ENCODE data around the gene FAM131C.
"Not testable (repeated sequence)": the region's sequence is repeated elsewhere in the genome, so short reads cannot be mapped to it uniquely, and the experiment has no call there.

Gene FAM131C

DNA sequence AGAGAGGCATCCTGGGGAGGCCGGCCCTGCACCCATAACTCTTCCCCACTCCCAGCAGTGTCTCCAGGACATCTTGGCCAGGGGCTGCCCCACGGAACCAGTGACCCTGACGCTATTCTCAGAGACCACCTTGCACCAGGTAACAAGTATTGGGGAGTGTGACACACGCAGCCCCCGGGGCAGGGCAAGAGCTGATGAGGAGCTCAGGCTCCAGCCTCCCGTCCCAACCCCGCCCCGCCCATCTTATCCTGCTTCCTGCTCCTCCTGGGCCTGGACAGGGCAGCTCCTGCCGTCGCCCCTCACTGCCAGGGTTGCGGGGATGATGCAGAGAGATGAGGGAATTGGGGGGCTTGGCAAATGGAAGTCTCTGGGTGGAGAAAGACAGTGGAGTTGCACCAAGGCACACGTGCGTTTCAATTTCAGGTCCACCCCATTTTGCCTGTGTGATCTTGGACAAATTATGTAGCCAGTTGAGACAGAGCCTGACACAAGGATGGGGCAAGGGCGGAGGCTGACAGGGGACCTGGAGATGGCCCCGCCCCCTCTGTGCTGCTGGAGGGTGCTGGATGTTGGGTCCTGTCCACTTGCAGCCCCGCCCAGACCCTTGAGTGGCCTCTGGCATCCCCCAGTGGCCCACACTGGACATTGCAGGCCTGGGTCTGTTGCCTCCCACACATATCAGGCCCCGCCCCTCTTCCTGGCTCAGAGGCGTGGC is 40.9 kb downstream of the FAM131C start:
- DNase-seq: peak; percentile 42

DNA sequence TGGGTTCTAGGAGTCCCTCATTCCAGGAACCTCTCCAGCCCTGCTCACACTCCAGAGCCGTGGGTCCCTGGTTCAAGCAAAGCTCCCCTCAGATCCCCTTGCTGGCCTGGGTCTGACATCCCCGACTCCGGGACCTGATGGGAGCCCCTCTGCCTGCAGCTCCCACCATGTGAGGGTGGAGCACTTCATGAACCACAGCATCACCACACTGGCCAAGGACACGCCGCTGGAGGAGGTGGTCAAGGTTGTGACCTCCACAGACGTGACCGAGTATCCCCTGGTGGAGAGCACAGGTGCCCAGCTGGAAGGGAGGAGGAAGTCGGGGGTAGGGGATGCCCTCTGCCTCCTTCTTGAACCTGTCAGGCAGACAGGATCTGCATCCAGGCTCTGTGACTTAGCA is 41.9 kb downstream of the FAM131C start:
- DNase-seq: no peak

DNA sequence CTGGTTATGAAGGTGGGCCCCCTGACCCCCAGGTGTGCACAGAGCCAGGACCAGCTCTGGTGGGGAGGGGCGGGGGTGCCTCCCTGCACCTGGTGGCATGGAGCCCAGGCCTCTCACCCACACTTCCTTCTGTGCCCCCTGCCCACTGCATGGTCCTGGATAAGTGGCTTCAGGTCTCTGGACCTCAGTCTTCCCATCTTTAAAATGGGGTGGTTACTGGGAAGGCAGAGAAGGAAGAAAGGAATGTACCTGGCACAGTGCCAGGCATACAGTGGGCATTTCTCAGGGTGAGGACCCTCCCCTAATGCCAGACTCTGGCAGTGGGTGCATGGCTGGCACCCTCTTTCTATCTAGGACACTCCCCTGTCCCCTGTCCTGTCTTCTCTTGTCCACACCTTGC is 44.2 kb downstream of the FAM131C start:
- no peak for DNase-seq

DNA sequence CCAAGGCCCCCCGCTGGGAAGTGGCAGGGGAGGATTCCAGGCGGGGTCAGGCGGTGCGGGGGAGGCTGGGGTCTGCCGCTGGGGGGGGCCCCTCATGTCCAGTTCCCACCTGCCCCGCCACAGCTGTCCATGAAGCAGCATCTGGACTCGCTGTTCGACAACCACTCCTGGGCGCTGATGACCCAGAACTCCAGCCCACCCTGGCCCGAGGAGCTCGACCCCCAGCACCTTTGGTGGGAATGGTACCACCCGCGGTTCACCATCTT is 44.5 kb downstream of the FAM131C start:
- DNase-seq: not testable (repeated sequence)

DNA sequence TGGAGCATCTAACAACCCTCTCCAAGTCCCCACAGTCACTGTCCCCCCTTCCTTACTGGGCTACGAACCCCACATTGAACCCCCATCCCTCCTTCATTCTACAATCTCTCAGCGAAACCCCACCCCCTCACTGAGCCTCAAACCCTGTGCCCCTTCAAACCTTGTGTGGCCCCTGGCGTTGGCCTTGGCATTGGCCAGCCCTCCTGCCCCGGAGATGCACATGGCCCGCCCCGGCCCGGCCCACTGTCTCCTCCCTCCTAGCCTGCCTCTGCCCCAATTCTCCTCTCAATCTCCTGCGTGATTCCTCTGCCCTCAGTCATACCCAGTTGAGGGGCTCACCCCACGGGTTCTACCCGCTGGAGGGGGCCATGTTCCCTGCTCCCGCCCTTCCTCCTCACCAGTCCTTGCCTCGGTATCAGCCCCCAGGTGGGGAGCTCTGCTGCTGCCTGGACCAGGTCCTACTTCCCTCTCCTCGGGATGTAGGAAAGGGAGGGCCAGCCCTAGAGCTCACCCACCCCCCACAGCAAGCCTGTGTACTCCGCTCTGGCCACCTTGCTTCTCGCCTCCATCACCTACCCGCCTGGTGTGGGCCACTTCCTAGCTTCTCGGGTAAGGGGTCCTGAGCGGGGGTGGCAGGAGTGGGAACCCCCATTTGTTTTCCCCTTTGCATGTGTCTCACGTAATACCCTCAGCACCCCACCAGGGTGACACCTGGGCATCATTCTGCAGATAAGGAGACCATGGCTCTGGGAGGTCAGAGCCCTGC is 45.0 kb downstream of the FAM131C start:
- no peak for DNase-seq

DNA sequence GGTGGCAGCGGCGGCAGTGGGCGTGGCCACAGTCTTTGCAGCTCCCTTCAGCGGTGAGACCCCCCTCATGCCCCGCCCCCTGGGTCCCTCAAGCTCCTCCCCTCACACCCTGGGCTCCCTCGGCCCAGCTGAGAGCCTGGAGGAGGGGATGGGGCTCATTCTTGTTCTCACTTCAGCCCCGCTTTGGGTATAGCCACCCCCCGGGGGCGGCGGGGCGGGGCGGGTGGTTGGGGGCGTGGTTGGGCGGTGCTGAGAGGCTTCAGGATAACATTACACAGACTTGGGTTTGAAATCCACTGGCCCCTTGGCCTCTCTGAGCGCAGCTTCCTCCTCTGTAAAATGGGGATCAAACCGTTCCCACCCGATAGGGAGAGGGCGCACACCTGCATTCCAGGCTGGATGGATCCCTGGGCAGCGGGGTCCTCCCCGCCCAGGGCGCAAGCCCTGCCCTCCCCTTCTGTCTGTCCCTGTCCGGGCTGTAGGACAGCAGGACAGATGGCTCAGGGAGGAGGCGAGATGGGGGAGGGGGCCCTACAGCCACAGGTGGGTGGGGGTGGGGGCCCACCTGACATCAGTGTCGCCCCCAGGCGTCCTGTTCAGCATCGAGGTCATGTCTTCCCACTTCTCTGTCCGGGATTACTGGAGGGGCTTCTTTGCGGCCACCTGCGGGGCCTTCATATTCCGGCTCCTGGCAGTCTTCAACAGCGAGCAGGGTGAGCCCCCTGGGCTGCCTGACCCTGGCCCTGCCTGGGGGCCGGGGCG is 46.5 kb downstream of the FAM131C start:
- peak; percentile 23 for DNase-seq

DNA sequence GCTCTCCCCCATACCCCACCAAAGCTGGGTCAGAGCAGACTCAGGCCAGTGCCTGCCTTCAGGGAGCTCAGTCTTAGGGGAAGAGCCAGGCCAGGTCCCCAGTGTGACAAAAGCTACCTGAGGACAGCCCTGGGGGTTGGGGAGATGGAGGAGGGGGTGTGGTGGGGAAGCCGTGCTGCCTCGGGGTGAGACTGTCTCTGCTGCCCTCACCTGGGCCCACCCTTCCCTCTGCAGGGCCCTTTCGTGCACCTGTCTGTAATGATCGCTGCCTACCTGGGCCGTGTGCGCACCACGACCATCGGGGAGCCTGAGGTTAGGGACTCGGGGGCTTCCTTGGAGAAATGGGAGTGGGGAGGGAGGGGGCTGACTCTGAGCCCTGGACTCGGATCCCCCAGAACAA is 47.1 kb downstream of the FAM131C start:
- DNase-seq: not testable (repeated sequence)

DNA sequence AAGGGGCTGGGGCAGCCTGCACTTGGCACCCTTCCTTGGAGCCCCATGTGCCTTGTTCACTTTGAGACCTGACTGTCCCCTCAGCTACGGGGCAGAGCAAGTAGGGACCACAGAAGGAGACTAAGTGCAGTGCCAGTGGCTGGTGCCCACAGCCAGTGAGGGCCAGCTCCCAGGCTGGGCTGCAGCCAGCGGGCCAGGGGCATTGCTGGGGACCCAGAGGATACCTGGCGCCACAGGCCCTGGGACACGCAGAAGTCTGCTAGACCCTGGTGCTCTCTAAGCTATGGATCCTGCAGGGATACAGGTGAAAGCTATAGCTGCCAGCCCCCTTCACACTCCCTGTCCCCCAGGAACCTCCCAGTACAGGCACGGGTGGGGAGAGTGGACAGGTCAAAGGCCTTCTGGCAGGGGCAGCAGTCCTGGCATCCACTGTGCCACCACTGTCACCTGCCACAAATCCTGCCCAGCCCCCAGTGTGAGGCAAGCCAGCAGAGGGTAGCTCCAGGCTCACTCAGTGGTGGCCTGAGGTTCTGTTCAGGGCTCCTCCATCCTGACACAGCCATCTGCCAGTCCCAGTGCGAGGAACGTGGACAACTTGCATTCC is 50.3 kb downstream of the FAM131C start:
- DNase-seq: no peak

DNA sequence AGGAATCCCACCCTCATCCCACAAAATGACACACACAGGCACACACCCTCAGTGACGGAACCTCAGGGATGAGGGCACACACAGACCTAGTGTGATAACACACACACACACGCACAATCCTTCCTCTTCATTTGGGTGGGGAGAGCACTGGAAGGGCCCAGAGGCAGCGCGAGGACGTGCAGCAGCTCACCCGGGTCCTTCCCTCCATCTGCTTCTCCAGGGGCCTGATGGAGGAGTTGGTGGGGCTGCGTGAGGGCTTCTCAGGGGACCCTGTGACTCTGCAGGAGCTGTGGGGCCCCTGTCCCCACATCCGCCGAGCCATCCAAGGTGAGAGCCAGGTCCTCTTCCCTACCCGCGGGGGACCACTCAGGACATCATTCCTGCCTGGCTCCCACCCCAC is 51.1 kb downstream of the FAM131C start:
- DNase-seq: no peak

DNA sequence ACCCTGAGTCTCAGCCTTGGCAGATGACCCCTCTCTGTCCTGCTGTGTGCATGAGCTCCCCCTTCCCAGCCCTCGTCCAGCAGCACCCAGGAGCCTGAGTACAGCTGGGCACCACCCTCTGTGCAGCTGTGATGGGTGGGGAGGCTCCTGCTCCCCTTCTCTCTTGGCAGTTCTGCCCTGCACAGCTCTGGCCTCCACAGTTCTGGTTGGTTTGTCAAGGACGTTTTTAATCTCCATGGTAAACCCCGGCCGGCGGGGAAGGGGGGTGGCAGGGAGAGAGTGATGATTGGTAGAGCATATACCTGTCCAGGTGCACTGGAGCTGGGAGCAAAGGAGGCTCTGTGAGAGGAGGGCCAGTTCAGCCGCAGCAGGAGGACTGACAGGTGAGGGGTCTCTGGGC is 51.8 kb downstream of the FAM131C start, which contains the start of gene CLCNKA:
CLCNKA (plus strand) TSS at position 356 of the 400 bp plus-strand sequence. CDS start 584 bp downstream, outside the sequence.
- no peak for DNase-seq

DNA sequence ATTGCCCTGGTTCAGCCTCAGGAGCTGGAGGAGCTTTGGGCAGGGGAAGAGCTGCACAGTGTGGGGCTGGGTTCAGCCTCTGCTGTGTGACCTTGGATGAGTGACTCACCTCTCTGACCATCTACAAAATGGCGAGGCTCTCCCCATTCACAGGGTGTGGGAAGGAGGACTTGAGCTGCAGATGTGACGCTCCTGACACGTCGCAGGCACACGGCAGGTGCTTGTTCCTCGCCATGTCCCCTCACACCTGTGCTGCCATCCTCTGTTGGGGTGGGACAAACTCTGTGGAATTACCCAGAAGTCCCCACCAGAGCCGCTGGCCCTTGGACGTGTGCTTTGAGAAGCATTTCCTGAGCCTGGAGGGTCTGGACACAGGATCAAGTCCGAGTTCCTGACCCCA is 52.6 kb downstream of the FAM131C start:
- not testable (repeated sequence) for DNase-seq

DNA sequence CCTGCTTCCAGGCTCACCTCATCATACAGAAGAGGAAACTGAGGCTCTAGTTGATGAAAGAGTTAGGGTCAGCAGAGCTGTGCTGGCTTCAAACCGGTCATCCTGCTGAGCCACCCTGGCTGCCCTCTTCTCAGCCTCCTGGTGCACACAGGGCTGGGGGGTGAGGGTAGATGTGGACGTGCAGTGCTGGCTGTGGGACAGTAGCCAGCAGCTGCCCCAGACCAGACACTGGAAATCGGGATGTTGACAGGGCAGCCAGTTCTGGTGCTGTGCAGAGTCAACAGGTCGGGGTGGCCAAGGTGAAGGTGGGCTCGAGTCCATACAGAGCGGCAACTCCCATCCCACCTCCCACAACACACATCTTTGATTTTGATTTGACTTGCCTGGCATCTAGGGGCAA is 53.1 kb downstream of the FAM131C start:
- DNase-seq: no peak

DNA sequence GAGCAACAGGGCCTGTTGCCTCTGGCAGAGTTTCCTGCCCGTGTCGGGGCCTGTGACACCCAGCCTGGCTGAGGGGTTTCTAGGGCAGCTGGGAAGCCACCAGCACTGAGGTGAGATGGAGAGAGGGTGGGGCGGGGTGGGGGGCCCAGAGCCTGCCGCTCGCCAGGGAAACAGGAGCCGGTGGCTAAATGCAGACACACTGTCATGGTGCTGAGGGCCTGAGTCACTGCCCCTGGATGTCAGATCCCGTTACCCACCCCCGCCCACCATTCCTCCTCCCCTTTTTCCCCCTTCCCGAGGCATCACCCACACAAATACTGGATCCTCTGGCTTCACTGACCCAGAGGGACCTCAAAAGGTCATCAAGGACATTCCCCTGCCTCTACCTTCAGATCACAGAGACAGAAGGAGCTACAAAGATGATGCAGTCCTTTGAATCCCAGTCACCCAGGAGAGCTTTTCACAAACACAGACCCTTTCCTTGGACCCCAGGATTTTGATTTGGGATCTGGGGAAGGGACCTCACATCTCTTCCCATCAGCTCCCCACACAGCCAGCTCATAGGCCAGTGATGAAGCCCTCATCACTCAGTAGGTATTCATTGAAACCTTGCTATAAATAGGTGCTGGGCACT is 53.7 kb downstream of the FAM131C start:
- no peak for DNase-seq

DNA sequence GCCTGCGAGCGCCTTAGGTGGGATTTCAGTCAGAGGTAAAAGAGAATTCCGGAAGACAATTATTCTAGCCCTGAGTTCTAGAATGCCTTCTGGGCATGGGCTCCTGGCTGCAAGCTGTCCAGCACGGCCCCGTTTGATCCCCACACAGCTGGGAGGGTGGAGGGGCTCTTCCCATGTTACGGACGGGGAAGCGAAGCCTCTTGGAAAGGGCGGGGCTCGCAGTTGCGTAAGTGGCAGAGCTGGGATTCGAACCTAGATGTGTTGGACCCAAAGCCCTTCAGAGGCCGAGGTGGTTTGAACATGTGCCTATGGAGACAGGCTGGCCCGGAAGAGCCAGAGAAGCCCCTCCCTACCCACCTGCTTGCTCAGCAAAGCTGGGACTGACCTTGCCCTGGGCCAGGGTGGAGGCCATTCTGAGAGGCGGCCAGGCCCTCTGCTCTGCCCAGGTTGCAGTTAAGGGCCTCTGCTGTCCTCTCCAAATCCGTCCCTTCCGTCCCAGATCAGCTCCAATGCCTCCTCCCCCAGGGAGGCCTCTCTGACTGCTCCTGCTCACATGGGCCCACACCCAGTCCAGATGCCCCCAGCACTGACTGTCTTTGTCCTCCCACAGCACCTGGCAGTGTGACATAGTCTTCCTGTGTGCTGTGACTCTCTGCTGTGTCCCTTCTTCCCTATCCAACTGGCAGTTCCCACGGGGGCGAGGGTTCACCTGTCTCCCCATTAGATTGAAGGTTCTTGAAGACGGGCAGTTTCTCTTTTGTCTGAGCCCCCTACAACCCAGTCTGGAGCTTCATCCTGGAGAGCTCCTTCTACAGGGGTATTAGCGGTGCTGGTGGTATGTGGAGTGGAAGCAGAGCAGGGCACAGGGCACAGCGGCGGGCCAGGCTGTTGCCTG is 54.5 kb downstream of the FAM131C start:
- DNase-seq: no peak

DNA sequence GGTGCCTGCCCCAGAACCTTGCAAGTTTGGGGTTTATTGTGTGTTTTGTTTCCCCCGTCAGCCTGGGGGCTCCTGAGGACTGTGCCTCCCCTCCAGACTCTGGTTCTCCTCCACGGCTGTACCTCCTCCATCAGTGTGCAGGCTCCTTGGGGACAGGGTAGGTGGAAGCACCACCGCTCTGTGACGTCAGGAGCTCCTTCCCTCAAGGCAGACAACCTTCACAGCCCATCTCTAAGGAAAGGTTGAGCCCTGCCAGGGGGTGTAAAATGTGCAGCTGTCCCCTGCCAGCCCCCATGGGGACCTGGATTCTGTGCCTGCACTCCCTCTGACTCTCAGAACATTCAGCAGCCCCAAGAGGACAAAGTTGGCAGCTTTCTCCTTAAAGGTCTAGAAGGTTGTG is 55.1 kb downstream of the FAM131C start:
- no peak for DNase-seq

DNA sequence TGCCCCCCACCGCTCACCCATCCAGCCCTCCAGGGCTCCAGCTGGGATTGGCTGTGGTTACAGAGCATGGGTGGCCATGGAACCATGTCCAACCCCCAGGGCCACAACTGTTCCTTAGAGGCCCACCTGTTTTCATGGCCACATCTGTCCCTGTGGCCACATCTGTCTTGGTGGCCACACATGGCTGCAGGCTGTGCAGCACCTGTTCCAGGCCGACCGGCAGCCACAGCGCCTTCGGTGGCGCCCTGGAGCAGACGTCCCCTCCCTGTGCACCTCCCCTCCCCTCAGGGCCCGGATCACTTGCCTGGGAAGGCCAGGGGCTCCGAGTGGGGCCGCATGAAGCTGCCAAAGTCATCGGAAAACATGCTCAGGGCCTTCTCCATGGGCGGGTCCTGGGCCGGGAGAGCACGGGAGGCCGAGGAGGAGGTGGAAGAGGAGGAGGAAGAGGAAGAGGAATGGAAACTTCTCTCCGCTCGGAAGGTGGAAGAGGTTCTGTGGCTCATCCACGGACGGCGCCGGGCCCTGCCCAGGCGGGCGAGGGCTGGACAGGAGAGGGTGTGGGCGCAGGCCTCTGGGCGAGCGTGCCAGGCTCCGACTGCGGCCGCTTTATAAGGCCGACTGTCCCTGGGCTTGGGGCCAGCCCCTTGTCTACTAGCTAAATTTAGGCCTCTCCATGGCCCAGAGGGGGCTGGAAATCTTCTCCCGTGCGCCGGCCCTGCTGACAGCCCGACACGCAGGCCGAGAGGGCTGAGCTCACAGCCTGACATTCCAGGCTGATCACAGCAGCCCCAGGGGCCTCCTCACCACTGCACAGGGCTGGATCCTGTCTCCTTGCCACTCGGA is 55.8 kb downstream of the FAM131C start, which contains the start of gene HSPB7:
HSPB7 (minus strand) TSS at position 583 of the 843 bp plus-strand sequence; CDS start at position 503, 80 bp downstream.
- DNase-seq: no peak

DNA sequence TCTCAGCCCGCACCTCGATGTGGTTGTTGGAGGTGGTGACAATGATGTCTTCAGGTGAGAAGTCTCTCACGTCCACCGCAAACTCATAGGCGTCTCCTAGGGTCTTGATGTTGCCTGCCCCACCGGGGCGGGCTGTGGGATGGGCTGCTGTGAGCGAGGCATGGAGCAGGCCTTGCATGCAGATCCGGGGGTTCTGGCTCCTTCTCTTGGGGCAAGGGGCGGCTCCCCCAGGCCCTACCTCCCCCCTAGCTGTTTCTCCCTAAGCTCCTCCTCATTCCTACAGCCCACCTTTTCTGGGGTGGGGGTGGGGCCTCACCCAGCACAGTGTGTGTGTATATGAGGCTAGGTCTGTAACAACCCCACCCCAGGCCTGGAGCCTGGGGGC is 56.4 kb downstream of the FAM131C start:
- DNase-seq: no peak

DNA sequence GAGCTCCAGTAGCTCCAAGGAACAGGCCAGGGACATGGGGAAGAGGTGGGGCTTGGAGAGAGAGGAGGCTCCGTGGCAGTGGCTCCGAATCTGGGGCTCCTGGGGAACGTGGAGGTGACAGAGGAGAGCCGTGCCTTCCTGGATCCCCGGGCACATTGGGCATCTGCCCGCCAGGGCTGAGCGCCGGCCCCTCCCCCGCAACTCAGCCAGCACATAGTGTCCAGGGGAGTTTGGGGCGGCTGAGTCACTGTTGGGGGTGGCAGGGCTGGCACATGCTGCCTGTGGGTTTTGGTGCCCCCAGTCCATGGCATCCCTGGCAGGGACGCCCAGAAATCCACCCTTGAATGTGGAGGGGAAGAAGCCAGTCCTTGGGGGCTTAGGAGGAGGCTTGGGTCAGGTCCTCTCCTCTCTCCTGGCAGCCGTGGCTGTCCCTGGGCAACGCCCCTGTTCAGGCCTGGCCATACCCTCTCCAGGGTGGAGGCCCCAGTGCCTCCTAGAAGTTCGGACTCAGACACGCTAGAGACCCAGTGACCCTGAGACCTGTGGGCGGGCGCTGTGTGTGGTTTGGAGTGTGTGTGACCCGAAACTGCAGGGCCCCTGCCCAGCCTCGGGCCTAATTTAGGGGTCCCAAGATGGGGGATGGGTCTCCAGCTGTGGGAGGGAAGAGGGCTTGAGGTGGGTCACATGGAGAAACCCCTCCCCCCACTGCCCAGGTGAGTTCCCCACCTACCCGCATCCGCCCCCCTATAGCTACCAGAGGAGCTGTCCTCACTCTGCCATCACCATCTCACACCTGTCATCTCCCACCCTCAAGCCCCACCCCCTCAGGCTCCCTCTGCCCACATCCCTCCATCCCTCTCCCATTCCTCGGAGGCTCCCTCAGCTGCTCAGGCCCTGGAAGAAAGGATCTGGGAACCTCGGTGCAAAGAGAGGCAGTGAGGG is 57.2 kb downstream of the FAM131C start:
- no peak for DNase-seq

DNA sequence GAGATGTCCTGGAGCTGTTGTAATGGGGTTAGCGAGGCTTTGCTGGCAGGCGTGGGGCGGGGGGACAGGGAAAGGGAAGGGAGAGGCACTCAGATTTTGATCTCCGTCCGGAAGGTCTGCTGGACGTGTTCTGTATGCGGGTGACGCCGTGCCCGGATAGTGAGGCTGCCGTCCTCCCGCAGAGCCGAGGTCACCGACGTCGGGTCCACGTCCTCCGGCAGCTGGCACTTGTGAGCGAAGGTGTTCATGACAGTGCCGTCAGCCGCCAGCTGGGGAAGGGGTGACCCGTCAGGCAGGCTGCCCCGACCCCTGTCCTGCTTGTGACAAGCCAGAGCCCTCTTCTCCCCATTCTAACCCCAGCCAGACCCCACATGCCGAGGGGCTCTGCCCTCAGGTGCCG is 58.0 kb downstream of the FAM131C start:
- DNase-seq: no peak
